Trophoblast cell (in vitro differentiated cells and primary cell): ENCODE measurements around the gene METRN.

Experiments
- DNase-seq, 2 donors: peaks; one replicate each; pipeline ENCODE4 v3.0.0-alpha.2; 2016
- H2AFZ ChIP-seq: 2 replicates; pipeline ENCODE4 v1.6.1; 2013; ENCODE audit warnings: low read length, moderate library complexity, mild to moderate bottlenecking; ENCODE audit not compliant: insufficient read depth, poor library complexity
- H2AK5ac ChIP-seq: 2 replicates; pipeline ENCODE4 v1.6.1; 2013; ENCODE audit warnings: mild to moderate bottlenecking, low read length
- H2BK120ac ChIP-seq: 2 replicates; pipeline ENCODE4 v1.6.1; 2013; ENCODE audit warnings: low read length, mild to moderate bottlenecking, moderate library complexity; ENCODE audit not compliant: insufficient read depth, poor library complexity
- H2BK12ac ChIP-seq: 2 replicates; pipeline ENCODE4 v1.6.1; 2013; ENCODE audit warnings: mild to moderate bottlenecking, low read length, moderate library complexity
- H2BK5ac ChIP-seq: 2 replicates; pipeline ENCODE4 v1.6.1; 2013; ENCODE audit warnings: low read length, low read depth, moderate library complexity, mild to moderate bottlenecking; ENCODE audit not compliant: poor library complexity
- H3K14ac ChIP-seq: 2 replicates; pipeline ENCODE4 v1.6.1; 2013; ENCODE audit warnings: mild to moderate bottlenecking, low read length
- H3K18ac ChIP-seq: 2 replicates; pipeline ENCODE4 v1.6.1; 2013; ENCODE audit warnings: mild to moderate bottlenecking, low read length
- H3K23ac ChIP-seq: 2 replicates; pipeline ENCODE4 v1.6.1; 2013; ENCODE audit warnings: low read length
- H3K27ac ChIP-seq: 2 replicates; pipeline ENCODE4 v1.5.1; 2013; ENCODE audit warnings: low read depth, mild to moderate bottlenecking, inconsistent platforms, low read length, moderate library complexity
- H3K27me3 ChIP-seq: 2 replicates; pipeline ENCODE4 v1.6.1; 2013; ENCODE audit warnings: inconsistent platforms, mild to moderate bottlenecking, low read length, moderate library complexity; ENCODE audit not compliant: insufficient read depth
- H3K36me3 ChIP-seq, 2 experiments: 1 replicate in 1 of 2; 2 replicates in 1 of 2; pipeline ENCODE4 v1.6.1; 2013; ENCODE audit warnings: low read length in 2 of 2, mild to moderate bottlenecking in 2 of 2, moderate library complexity in 1 of 2; ENCODE audit not compliant: insufficient read depth in 2 of 2, control insufficient read depth in 1 of 2
- H3K4ac ChIP-seq: 2 replicates; pipeline ENCODE4 v1.6.1; 2013; ENCODE audit warnings: low read depth, mild to moderate bottlenecking, low read length, moderate library complexity
- H3K4me1 ChIP-seq, 2 experiments: 1 replicate in 1 of 2; 2 replicates in 1 of 2; pipeline ENCODE4 v1.6.1; 2013; ENCODE audit warnings: low read length in 2 of 2, mild to moderate bottlenecking in 2 of 2, moderate library complexity in 1 of 2; ENCODE audit not compliant: insufficient read depth in 2 of 2, control insufficient read depth in 1 of 2
- H3K4me2 ChIP-seq: 2 replicates; pipeline ENCODE4 v1.6.1; 2013; ENCODE audit warnings: inconsistent platforms, mild to moderate bottlenecking, low read length, moderate library complexity
- H3K4me3 ChIP-seq: 2 replicates; pipeline ENCODE4 v1.5.1; 2013; ENCODE audit warnings: mild to moderate bottlenecking, low read depth, low read length, inconsistent platforms
- H3K79me1 ChIP-seq: one replicate; pipeline ENCODE4 v1.6.1; 2013; ENCODE audit warnings: low read length
- H3K79me2 ChIP-seq: 2 replicates; pipeline ENCODE4 v1.6.1; 2013; ENCODE audit warnings: low read length, mild to moderate bottlenecking; ENCODE audit not compliant: control insufficient read depth, insufficient read depth, poor library complexity
- H3K9ac ChIP-seq: 2 replicates; pipeline ENCODE4 v1.6.1; 2013; ENCODE audit warnings: mild to moderate bottlenecking, low read length
- H3K9me3 ChIP-seq: 2 replicates; pipeline ENCODE4 v1.6.1; 2013; ENCODE audit warnings: low read depth, mild to moderate bottlenecking, control low read depth, inconsistent platforms, low read length; ENCODE audit not compliant: insufficient read depth
- H4K12ac ChIP-seq: 2 replicates; pipeline ENCODE4 v1.6.1; 2013; ENCODE audit warnings: low read depth, mild to moderate bottlenecking, low read length, moderate library complexity
- H4K8ac ChIP-seq: 2 replicates; pipeline ENCODE4 v1.6.1; 2013; ENCODE audit warnings: low read depth, mild to moderate bottlenecking, low read length, moderate library complexity
- H4K91ac ChIP-seq: one replicate; pipeline ENCODE4 v1.6.1; 2013; ENCODE audit warnings: low read depth, mild to moderate bottlenecking, low read length, moderate library complexity
- WGBS: extraction: QIAGEN DNeasy Blood & Tissue Kit; methylation state at CpG from one replicate; pipeline ENCODE4 v1.1.7; 2013; ENCODE audit warnings: missing lambda C conversion rate; ENCODE audit not compliant: insufficient read length, insufficient coverage; ENCODE audit errors: extremely low coverage; 5-methylcytosine and 5-hydroxymethylcytosine counted together

The METRN gene

GRCh38 chr16:728131-728889 lies 13.4 kb downstream of the METRN start:
- WGBS, result no CpG with 5 or more reads among the region's 80 CpGs

GRCh38 chr16:728890-729744 lies 14.2 kb downstream of the METRN start:
- WGBS, result no CpG with 5 or more reads among the region's 55 CpGs
- H2AK5ac ChIP-seq, result no peak overlapping the region
- H2BK120ac ChIP-seq, result no peak overlapping the region
- H3K14ac ChIP-seq, result no peak overlapping the region
- H3K18ac ChIP-seq, result no peak overlapping the region
- no peak overlapping the region for H3K4ac ChIP-seq
- peaks cover 7% of the 10 kb centered on the region for H3K27me3 ChIP-seq
- no peak overlapping the region for H2BK5ac ChIP-seq
- no peak overlapping the region for H3K9ac ChIP-seq
- peaks cover 10 to 13% of the 10 kb centered on the region in 2 experiments for H3K4me1 ChIP-seq
- H3K4me3 ChIP-seq, result no peak overlapping the region
- peaks cover 19 to 28% of the 10 kb centered on the region in 2 experiments for H3K36me3 ChIP-seq
- H2AFZ ChIP-seq, result no peak overlapping the region
- H4K8ac ChIP-seq, result no peak overlapping the region
- peaks cover 3% of the 10 kb centered on the region for H3K79me1 ChIP-seq
- H4K91ac ChIP-seq, result no peak overlapping the region
- H3K27ac ChIP-seq, result no peak overlapping the region
- DNase-seq, result no peak
- H3K23ac ChIP-seq, result no peak overlapping the region
- H3K79me2 ChIP-seq, result no peaks in the 10 kb centered on the region
- H2BK12ac ChIP-seq, result no peak overlapping the region
- H4K12ac ChIP-seq, result no peak overlapping the region
- peaks cover 1% of the 10 kb centered on the region for H3K9me3 ChIP-seq
- H3K4me2 ChIP-seq, result peak overlapping the region; percentile 68

More at GRCh38 chr16:728131-728889, 13.4 kb downstream of the METRN start:
- H3K27ac ChIP-seq, result no peak overlapping the region
- peak overlapping the region; percentile 53 for H4K91ac ChIP-seq
- no peak overlapping the region for H3K9ac ChIP-seq
- H2BK12ac ChIP-seq, result no peak overlapping the region
- peak overlapping the region; percentile 16 for H3K4ac ChIP-seq
- peak overlapping the region; percentile 68 for H3K4me2 ChIP-seq
- H3K9me3 ChIP-seq, result peaks cover 1% of the 10 kb centered on the region
- H2BK5ac ChIP-seq, result no peak overlapping the region
- peak overlapping the region; percentile 56 for H2AFZ ChIP-seq
- H3K14ac ChIP-seq, result peak overlapping the region; percentile 45
- peak overlapping the region; percentile 51 for H3K4me3 ChIP-seq
- peak overlapping the region; percentile 14 for H2AK5ac ChIP-seq
- peak overlapping the region; percentile 64 for H3K18ac ChIP-seq
- H2BK120ac ChIP-seq, result no peak overlapping the region
- H3K79me1 ChIP-seq, result peaks cover 3% of the 10 kb centered on the region
- peak overlapping the region; percentile 72 for H4K12ac ChIP-seq
- DNase-seq, result peak; percentile 70 to 75
- peaks cover 11 to 20% of the 10 kb centered on the region in 2 experiments for H3K36me3 ChIP-seq
- H3K27me3 ChIP-seq, result peaks cover 7% of the 10 kb centered on the region
- no peak overlapping the region for H3K23ac ChIP-seq
- no peaks in the 10 kb centered on the region for H3K79me2 ChIP-seq
- peak overlapping the region; percentile 83 for H4K8ac ChIP-seq
- H3K4me1 ChIP-seq, result peaks cover 10 to 13% of the 10 kb centered on the region in 2 experiments

DNA sequence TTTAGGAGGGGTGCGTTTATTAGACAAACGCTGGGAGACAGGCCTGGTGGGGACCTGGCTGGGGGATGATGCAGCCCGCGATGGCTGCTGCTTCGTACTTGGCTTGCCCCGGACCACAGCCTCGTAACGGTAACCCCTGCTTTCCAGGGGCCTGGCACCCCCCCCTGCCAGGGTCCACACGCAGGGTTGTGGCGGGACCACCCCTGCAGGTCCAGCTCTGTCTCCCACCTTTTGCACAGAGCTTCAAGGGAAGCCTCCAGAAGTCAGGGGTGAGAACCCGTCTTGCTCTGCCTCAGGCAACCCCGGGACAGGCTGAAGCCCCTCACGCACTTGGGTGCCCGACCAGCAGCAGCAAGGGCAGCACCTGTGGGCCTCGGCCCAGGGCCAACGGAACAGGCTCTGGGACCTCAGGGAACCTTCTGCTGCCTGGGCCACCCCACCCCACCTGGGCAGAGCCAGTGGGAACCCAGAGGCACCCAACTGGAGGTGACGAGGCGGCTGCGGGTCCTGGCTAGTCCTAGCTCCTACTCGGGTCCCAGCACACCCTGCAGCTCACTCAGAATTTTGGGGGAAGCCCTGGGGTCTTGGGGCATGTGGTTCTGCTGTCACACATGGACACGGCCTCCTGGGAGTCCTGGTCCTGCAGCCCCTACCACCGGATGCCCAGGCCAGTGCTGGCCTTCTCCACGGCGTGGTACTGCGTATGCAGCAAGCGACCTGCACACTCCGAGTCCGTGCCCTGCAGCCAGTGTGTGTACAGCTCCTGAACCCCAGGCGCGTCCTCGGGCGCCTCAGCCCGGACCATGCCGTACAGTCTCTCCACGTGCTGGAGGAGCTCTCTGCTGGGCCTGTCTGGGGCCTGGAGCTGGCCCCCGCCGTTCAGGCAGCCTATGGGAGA lies 15.1 kb downstream of the METRN start:
- H3K79me2 ChIP-seq, result no peaks in the 10 kb centered on the region
- H3K36me3 ChIP-seq, result peaks cover 28 to 37% of the 10 kb centered on the region in 2 experiments
- H3K4me1 ChIP-seq, result peaks cover 10 to 13% of the 10 kb centered on the region in 2 experiments
- H3K9me3 ChIP-seq, result peaks cover 1% of the 10 kb centered on the region
- no peak overlapping the region for H4K8ac ChIP-seq
- H3K27me3 ChIP-seq, result peaks cover 7% of the 10 kb centered on the region
- H2BK12ac ChIP-seq, result no peak overlapping the region
- H3K23ac ChIP-seq, result no peak overlapping the region
- H3K27ac ChIP-seq, result no peak overlapping the region
- H4K12ac ChIP-seq, result no peak overlapping the region
- no peak overlapping the region for H3K9ac ChIP-seq
- H2BK5ac ChIP-seq, result no peak overlapping the region
- H3K14ac ChIP-seq, result no peak overlapping the region
- no peak overlapping the region for H3K4ac ChIP-seq
- no peak overlapping the region for H3K4me3 ChIP-seq
- no peak overlapping the region for H3K18ac ChIP-seq
- H3K79me1 ChIP-seq, result peaks cover 3% of the 10 kb centered on the region
- H3K4me2 ChIP-seq, result no peak overlapping the region
- H2AFZ ChIP-seq, result no peak overlapping the region
- WGBS, result no CpG with 5 or more reads among the region's 37 CpGs
- no peak overlapping the region for H4K91ac ChIP-seq
- DNase-seq, result no peak
- H2BK120ac ChIP-seq, result no peak overlapping the region
- no peak overlapping the region for H2AK5ac ChIP-seq
